ENCODE data around the gene LGR6. TPM values are rescaled to one million over a fixed set of nuclear protein-coding genes. Genes with fewer than 3 reads are reported as not detected.
A peak's percentile ranks its signal among the peaks of the same experiment; 100 is the strongest.

LGR6 gene
- total and polyA plus RNA-seq, 2 donors (not counting 1 experiment from before 2014, with no cell fraction given), result 0.28 TPM; not detected in 1

GRCh38 chr1:202235856-202236837, 42.5 kb downstream of the LGR6 start:
- ATAC-seq (ENCODE audit: low read depth) (peak; percentile 62), DNase-seq (peak; percentile 62)
- intact Hi-C loops (cut with micrococcal nuclease), result no loop called here
- no peaks in the 10 kb centered on the region for H3K9me3 Mint-ChIP-seq (ENCODE audit: insufficient read depth)
- H3K9ac ChIP-seq (ENCODE audit: low read length), result no peak overlapping the region
- POLR2A ChIA-PET, result no interaction called here
- H3K36me3 ChIP-seq (replicated peaks in 1 of 2; ENCODE audit: control extremely low read depth in 1 of 2, control insufficient read depth in 1 of 2, extremely low read depth in 1 of 2, insufficient read depth in 2 of 2, low read length in 1 of 2), result no peaks in the 10 kb centered on the region
- no peak overlapping the region for H2AFZ ChIP-seq (ENCODE audit: insufficient read depth, low read depth, low read length, poor library complexity, severe bottlenecking)
- peaks cover 0 to 18% (median 3%) of the 10 kb centered on the region in 4 experiments for H3K27me3 ChIP-seq (replicated peaks in 1 of 4; ENCODE audit: control extremely low read depth in 1 of 4, control insufficient read depth in 3 of 4, insufficient read depth in 4 of 4, low read length in 3 of 4)
- CTCF ChIA-PET, result interaction anchor here (0.7 to 1.3 kb wide), 4 partner anchors 10 to 81 kb away, joined by 3 to 6 read pairs (median 3); no protein-coding TSS in a partner anchor
- no peaks in the 10 kb centered on the region for H3K4me1 ChIP-seq (ENCODE audit: control insufficient read depth in 2 of 2, insufficient read depth in 2 of 2, low read length in 2 of 2)
- no peaks in the 10 kb centered on the region for H3K4me1 Mint-ChIP-seq
- H3K4me3 Mint-ChIP-seq, result no peak overlapping the region
- H3K79me2 ChIP-seq (ENCODE audit: control insufficient read depth, insufficient read depth, low read length), result no peaks in the 10 kb centered on the region
- H3K9me3 ChIP-seq (ENCODE audit: control extremely low read depth in 1 of 3, control insufficient read depth in 2 of 3, insufficient read depth in 1 of 3, low read length in 2 of 3), result peaks cover 0 to 5% (median 0%) of the 10 kb centered on the region in 3 donors
- no peak overlapping the region for H3K27ac ChIP-seq (ENCODE audit: low read length in 2 of 2)
- H4K20me1 ChIP-seq (ENCODE audit: control insufficient read depth, insufficient read depth, low read length, poor library complexity, severe bottlenecking), result no peaks in the 10 kb centered on the region
- no peak overlapping the region for H3K4me2 ChIP-seq (replicated peaks; ENCODE audit: low read depth, low read length, poor library complexity, severe bottlenecking)
- H3K27ac Mint-ChIP-seq, result no peak overlapping the region
- TF ChIP-seq CTCF (IDR thresholded peaks at IDR 0.05) (peak; percentile 92), EZH2 (IDR thresholded peaks at IDR 0.05; ENCODE audit: borderline replicate concordance, insufficient read depth, low read depth, low read length, poor library complexity, severe bottlenecking) (no peak)
- H3K27me3 Mint-ChIP-seq, result peaks cover 42% of the 10 kb centered on the region
- H3K4me3 ChIP-seq (ENCODE audit: control extremely low read depth in 1 of 5, extremely low read depth in 1 of 5, insufficient read depth in 1 of 5, low read depth in 2 of 5, low read length in 4 of 5), result no peak overlapping the region
- 74% methylated on average over 14 of the region's 19 CpGs for WGBS (ENCODE audit: insufficient coverage)

- ChIA-PET POLR2A (no interaction called here), CTCF (interaction anchor here (0.7 to 1.0 kb wide), 2 partner anchors 44 to 82 kb away, joined by 3 read pairs; no protein-coding TSS in a partner anchor)
- Histone ChIP-seq H3K36me3 (replicated peaks in 1 of 2; ENCODE audit: control extremely low read depth in 1 of 2, control insufficient read depth in 1 of 2, extremely low read depth in 1 of 2, insufficient read depth in 2 of 2, low read length in 1 of 2) (no peaks in the 10 kb centered on the region), H3K9me3 (ENCODE audit: control extremely low read depth in 1 of 3, control insufficient read depth in 2 of 3, insufficient read depth in 1 of 3, low read length in 2 of 3) (peaks cover 0 to 5% (median 0%) of the 10 kb centered on the region in 3 donors), H3K9ac (ENCODE audit: low read length) (no peak overlapping the region), H3K4me2 (replicated peaks; ENCODE audit: low read depth, low read length, poor library complexity, severe bottlenecking) (no peak overlapping the region), H3K27me3 (replicated peaks in 1 of 4; ENCODE audit: control extremely low read depth in 1 of 4, control insufficient read depth in 3 of 4, insufficient read depth in 4 of 4, low read length in 3 of 4) (peaks cover 0 to 18% (median 3%) of the 10 kb centered on the region in 4 experiments), H3K27ac (ENCODE audit: low read length in 2 of 2) (no peak overlapping the region), H3K4me3 (ENCODE audit: control extremely low read depth in 1 of 5, extremely low read depth in 1 of 5, insufficient read depth in 1 of 5, low read depth in 2 of 5, low read length in 4 of 5) (no peak overlapping the region), H2AFZ (ENCODE audit: insufficient read depth, low read depth, low read length, poor library complexity, severe bottlenecking) (no peak overlapping the region), H3K4me1 (ENCODE audit: control insufficient read depth in 2 of 2, insufficient read depth in 2 of 2, low read length in 2 of 2) (no peaks in the 10 kb centered on the region), H3K79me2 (ENCODE audit: control insufficient read depth, insufficient read depth, low read length) (no peaks in the 10 kb centered on the region), H4K20me1 (ENCODE audit: control insufficient read depth, insufficient read depth, low read length, poor library complexity, severe bottlenecking) (no peaks in the 10 kb centered on the region)
- Mint-ChIP-seq H3K4me3 (no peak overlapping the region), H3K27ac (no peak overlapping the region), H3K4me1 (no peaks in the 10 kb centered on the region), H3K9me3 (ENCODE audit: insufficient read depth) (no peaks in the 10 kb centered on the region), H3K27me3 (peaks cover 47% of the 10 kb centered on the region)
- WGBS (ENCODE audit: insufficient coverage), result 59% methylated on average over 4 of the region's 8 CpGs
- no peak for TF ChIP-seq CTCF (IDR thresholded peaks at IDR 0.05)
- TF ChIP-seq EZH2 (IDR thresholded peaks at IDR 0.05; ENCODE audit: borderline replicate concordance, insufficient read depth, low read depth, low read length, poor library complexity, severe bottlenecking), result no peak
- DNase-seq (peak; percentile 21), ATAC-seq (ENCODE audit: low read depth) (peak; percentile 28)
- intact Hi-C loops (cut with micrococcal nuclease), result no loop called here
Measured at GRCh38 chr1:202237052-202237451, 43.5 kb downstream of the LGR6 start.
